ENCODE measurements around the gene CYLD.

Gene CYLD

GRCh38 chr16:50741225-50741780, 583 bp upstream of the CYLD start:
- DNase-seq, result no peak

GRCh38 chr16:50742576-50743200, 802 bp downstream of the CYLD start:
- DNase-seq, result no peak

- DNase-seq, result no peak
Measured at GRCh38 chr16:50743581-50744225, 1.8 kb downstream of the CYLD start.

- no peak for DNase-seq
Measured at GRCh38 chr16:50744881-50745280, 3.0 kb downstream of the CYLD start.

GRCh38 chr16:50745940-50746339, 4.1 kb downstream of the CYLD start:
- DNase-seq, result no peak

- DNase-seq, result no peak
Measured at GRCh38 chr16:50747207-50747956, 5.5 kb downstream of the CYLD start.

GRCh38 chr16:50751528-50751927, 9.6 kb downstream of the CYLD start:
- DNase-seq, result no peak

GRCh38 chr16:50752471-50753235, 10.8 kb downstream of the CYLD start:
- DNase-seq, result no peak

- no peak for DNase-seq
Measured at GRCh38 chr16:50756473-50756872, 14.6 kb downstream of the CYLD start.

- no peak for DNase-seq
Measured at GRCh38 chr16:50761267-50761666, 19.4 kb downstream of the CYLD start.

- DNase-seq, result no peak
Measured at GRCh38 chr16:50762241-50762640, 20.4 kb downstream of the CYLD start.

GRCh38 chr16:50763211-50763610, 21.3 kb downstream of the CYLD start:
- DNase-seq, result no peak

- no peak for DNase-seq
Measured at GRCh38 chr16:50765260-50765659, 23.4 kb downstream of the CYLD start.

GRCh38 chr16:50765861-50766260, 24.0 kb downstream of the CYLD start:
- DNase-seq, result no peak

GRCh38 chr16:50767197-50767596, 25.3 kb downstream of the CYLD start:
- DNase-seq, result no peak

- no peak for DNase-seq
Measured at GRCh38 chr16:50771366-50771765, 29.5 kb downstream of the CYLD start.

- DNase-seq, result no peak
Measured at GRCh38 chr16:50774405-50774804, 32.5 kb downstream of the CYLD start.

- no peak for DNase-seq
Measured at GRCh38 chr16:50774960-50775359, 33.1 kb downstream of the CYLD start.

- DNase-seq, result no peak
Measured at GRCh38 chr16:50776037-50776436, 34.2 kb downstream of the CYLD start.

GRCh38 chr16:50778284-50779163, 36.6 kb downstream of the CYLD start:
- DNase-seq, result no peak

GRCh38 chr16:50781043-50781442, 39.2 kb downstream of the CYLD start:
- DNase-seq, result no peak

GRCh38 chr16:50781518-50781917, 39.6 kb downstream of the CYLD start:
- no peak for DNase-seq

Data from NCI-H2171 (cell line).